ENCODE results near the gene GDF2. TPM values are rescaled to one million over a fixed set of nuclear protein-coding genes. Genes with fewer than 3 reads are reported as not detected.

Gene GDF2
- total and polyA plus RNA-seq, 2 experiments from 2014 or later = not detected

GRCh38 chr10:47305566-47305965 lies 16.7 kb upstream of the GDF2 start (continued):
- TF ChIP-seq CTCF (conservative IDR thresholded peaks at IDR 0.05; ENCODE audit: low read depth in 2 of 2) (no peak), CREB1 (CRISPR knock-in tag; IDR thresholded peaks at IDR 0.05; ENCODE audit: low read depth) (no peak), STAT1 (IDR thresholded peaks at IDR 0.05; ENCODE audit: unreplicated experiment) (no peak), ZNF331 (CRISPR knock-in tag; IDR thresholded peaks at IDR 0.05; ENCODE audit: low read depth) (no peak)

GRCh38 chr10:47306387-47307210 lies 15.7 kb upstream of the GDF2 start:
- no peak overlapping the region for H3K4me3 Mint-ChIP-seq
- H3K9me2 ChIP-seq (ENCODE audit: insufficient read depth) = no peaks in the 10 kb centered on the region
- DNase-seq (ENCODE audit: low spot score) (no peak), ATAC-seq (no peak)
- peaks cover 8% of the 10 kb centered on the region for H3K27me3 ChIP-seq (ENCODE audit: insufficient read depth)
- no peak overlapping the region for H3K4me3 ChIP-seq
- H3K27me3 Mint-ChIP-seq (ENCODE audit: insufficient read depth, low read depth, poor library complexity) = peaks cover 22% of the 10 kb centered on the region
- H3K36me3 Mint-ChIP-seq (ENCODE audit: low read depth) = no peaks in the 10 kb centered on the region
- no peaks in the 10 kb centered on the region for H4K20me1 ChIP-seq (replicated peaks; ENCODE audit: insufficient read depth)
- H3K4me2 ChIP-seq = no peak overlapping the region
- no peak overlapping the region for H3K27ac ChIP-seq (ENCODE audit: low read depth)
- no peaks in the 10 kb centered on the region for H3K79me2 ChIP-seq (replicated peaks; ENCODE audit: insufficient read depth)
- H3F3A ChIP-seq (replicated peaks; ENCODE audit: low read depth) = no peaks in the 10 kb centered on the region
- no peaks in the 10 kb centered on the region for H3K9me3 Mint-ChIP-seq
- peaks cover 18% of the 10 kb centered on the region for H3K4me1 Mint-ChIP-seq
- no peak overlapping the region for H3K27ac Mint-ChIP-seq
- H3K4me1 ChIP-seq (ENCODE audit: insufficient read depth) = no peaks in the 10 kb centered on the region
- no peaks in the 10 kb centered on the region for H3K36me3 ChIP-seq (ENCODE audit: insufficient read depth)
- H2AFZ ChIP-seq = no peak overlapping the region
- no peak for TF ChIP-seq JUNB (IDR thresholded peaks at IDR 0.05; ENCODE audit: unreplicated experiment)
- TF ChIP-seq ZNF331 (CRISPR knock-in tag; IDR thresholded peaks at IDR 0.05; ENCODE audit: low read depth) = no peak
- TF ChIP-seq ETS1 (IDR thresholded peaks at IDR 0.05) = no peak
- TF ChIP-seq POLR2AphosphoS5 (IDR thresholded peaks at IDR 0.05; ENCODE audit: low read depth) = no peak
- no peak for TF ChIP-seq STAT1 (IDR thresholded peaks at IDR 0.05; ENCODE audit: unreplicated experiment)
- no peak for TF ChIP-seq EZH2 (IDR thresholded peaks at IDR 0.05; ENCODE audit: low read depth, unreplicated experiment)
- no peak for TF ChIP-seq REST (IDR thresholded peaks at IDR 0.05; ENCODE audit: unreplicated experiment)
- no peak for TF ChIP-seq CREB1 (CRISPR knock-in tag; IDR thresholded peaks at IDR 0.05; ENCODE audit: low read depth)
- TF ChIP-seq ZNF462 (CRISPR knock-in tag; IDR thresholded peaks at IDR 0.05) = no peak
- TF ChIP-seq ZNF114 (CRISPR knock-in tag; IDR thresholded peaks at IDR 0.05) = no peak

Measured in GM23338 (cell line).